GM21381 (cell line): ENCODE measurements around the gene LRRC3B.
"Not testable (repeated sequence)": the region's sequence is repeated elsewhere in the genome, so short reads cannot be mapped to it uniquely, and the experiment has no call there.

Experiments
- ATAC-seq: cut with Tn5 transposase; IDR thresholded peaks from one replicate; pipeline ENCODE4 v1.9.1; 2021; ENCODE audit warnings: mild to moderate bottlenecking, moderate library complexity; ENCODE audit not compliant: unreplicated experiment

Gene LRRC3B

DNA sequence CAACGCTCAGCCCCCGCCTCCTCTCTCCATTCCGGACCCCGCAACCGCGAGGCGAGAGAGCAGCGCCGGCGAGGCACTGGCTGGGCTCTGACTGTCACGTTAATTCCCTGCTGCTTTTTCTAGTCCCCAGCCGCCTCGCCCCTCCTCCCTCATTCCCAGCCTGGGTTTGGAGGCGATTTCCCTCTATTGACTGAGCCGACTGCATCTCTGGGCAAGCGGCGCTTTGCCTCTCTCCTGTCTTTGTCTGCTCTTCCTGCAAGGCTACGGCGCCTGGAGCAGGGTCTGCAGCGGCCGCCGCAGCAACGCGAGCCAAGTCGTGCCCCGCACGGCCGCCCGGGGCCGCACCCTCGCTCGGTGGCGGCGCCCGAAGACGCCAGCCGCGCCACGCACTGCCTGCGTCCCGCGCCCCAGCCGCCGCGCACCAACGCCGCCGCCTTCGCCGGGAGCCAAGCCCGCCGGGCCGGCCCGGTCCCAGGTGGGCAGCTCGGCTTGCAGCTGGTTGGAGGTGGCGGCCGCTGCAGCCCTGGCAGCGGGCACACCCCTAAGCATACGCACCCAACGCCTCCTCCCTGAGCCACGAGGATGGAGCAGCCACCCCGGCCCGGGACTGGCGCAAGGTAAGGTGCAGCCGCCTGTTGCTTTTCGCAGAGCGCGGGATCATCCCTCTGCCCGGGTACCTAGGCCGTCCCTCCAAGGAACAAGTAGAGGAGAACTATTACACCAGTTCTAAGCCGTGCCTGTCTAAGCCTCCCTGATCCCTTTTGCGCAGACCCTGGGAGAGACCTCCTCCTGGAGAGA is at the start of gene LRRC3B:
TSS of gene LRRC3B (plus strand) at position 152 of the 798 bp plus-strand sequence. CDS start 86,901 bp downstream, outside the sequence.
- no peak for ATAC-seq

DNA sequence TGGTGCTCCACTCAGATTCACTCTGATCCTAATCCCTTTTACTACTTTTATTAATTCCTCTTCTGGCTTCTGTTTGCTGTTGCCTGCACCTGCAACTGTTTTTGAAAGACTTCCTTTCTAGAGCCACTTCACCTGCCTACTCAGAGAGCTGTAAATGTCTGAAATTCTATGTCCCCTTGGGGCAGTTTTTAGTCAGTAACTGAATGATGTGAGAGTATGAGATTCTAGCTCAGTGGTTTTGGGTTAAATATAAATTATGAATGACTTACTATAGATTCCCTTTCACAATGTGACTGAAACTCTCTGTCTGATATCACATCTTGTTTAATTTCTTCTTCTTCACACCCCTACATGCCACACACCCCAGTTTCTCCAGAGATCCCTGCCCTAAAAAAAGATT is 47.8 kb upstream of the LRRC3B start:
- peak; percentile 77 for ATAC-seq

DNA sequence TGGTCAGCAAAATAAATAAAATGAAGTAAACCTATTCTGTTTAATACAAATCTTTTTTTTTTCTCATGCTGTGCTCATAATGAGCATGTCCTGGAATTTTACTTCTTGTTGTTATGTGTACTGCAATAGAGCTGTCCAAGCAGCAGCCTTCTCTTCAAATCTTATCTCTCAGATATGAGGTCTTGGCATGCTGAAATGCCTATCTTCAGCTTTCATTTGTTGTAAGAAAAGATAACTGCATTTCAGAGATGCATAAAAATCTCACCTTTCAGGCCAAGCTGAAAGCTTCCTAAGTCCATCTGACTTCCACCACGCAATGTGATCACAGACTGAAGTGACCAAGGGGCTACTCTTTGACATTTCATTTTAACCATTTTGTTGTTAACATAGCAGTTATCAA is 43.5 kb upstream of the LRRC3B start:
- no peak for ATAC-seq

DNA sequence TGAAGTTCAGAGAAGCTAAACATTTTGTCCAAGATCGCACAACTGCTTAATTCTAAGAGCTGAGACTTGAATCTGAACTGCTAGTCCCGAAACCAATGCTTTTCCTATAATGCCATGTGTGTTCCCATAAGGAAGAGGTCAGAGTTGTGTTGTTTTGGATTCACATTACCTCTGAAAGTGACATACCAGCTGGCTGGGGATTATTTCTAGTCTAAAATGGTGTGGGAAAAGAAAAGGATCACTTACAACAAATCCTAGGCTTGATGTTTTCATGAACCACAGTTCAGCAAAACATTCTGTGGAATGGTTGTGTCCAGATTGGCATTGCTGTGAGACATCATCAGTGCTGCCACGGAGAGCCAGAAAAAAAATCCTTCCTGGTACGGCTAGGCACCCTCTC is 35.0 kb upstream of the LRRC3B start:
- ATAC-seq, result no peak

GRCh38 chr3:26588931-26589330 is 33.6 kb upstream of the LRRC3B start:
- ATAC-seq, result no peak

DNA sequence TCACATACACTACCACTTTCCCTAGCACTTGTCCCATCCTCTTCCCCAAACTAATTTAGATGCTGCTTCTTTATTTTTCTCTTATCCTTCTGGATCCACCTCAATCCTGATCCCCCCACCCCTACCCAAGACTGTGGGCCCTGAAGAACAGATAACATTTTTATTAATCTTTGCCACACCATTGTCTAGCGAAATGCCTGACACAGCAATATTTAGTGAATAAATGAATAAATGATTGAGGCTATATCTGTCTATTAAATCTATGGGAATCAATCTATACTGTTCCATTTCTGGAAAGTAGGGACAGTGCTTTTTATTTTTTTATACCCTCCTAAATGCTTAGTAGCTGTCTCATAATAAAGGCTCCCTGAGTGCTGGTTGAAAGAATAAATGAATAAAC is 32.9 kb upstream of the LRRC3B start:
- ATAC-seq, result no peak

GRCh38 chr3:26590919-26591484 is 31.6 kb upstream of the LRRC3B start:
- ATAC-seq, result no peak

- ATAC-seq, result no peak
Measured at GRCh38 chr3:26591926-26592325, 30.6 kb upstream of the LRRC3B start.

DNA sequence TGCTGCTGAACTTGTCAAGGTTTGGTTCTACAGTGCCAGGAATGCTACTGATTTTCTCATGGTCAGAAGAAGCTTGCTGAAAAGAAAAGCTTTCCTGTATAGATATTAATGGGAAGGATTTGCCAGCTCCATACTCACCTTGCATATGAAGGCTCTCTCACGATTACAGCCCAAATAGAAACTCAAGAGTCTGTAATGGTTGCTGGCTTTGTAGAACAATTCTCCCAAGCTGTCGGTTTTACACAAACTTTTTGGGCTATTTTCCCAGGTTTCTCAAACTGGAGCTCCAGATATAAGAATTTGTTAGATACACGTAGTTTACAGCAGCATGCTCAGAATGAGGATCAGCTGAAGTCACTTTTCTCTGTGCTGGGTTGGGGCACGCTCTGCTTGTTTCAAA is 30.1 kb upstream of the LRRC3B start:
- no peak for ATAC-seq

DNA sequence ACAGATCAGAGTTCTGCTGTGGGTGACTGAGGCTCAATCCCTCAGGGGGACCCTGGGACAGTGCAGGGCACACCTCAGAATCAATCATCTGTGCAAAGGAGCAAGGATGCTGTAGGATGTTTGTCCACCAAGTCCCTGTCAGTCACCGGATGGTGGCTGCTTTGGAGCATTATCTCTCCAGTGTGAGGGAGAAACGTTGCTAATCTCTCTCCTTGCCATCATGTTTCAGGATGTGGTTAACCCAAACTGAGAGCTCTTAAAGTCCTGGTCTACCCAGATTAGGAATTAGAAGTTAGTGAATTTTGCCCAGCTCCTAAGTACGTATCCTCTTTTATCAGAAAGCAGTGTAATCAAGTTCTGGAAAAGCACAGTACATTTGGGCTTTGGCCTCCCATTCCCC is 26.2 kb upstream of the LRRC3B start:
- ATAC-seq, result no peak

GRCh38 chr3:26603311-26603710 is 19.3 kb upstream of the LRRC3B start:
- ATAC-seq, result not testable (repeated sequence)

GRCh38 chr3:26603771-26604170 is 18.8 kb upstream of the LRRC3B start:
- ATAC-seq, result not testable (repeated sequence)

DNA sequence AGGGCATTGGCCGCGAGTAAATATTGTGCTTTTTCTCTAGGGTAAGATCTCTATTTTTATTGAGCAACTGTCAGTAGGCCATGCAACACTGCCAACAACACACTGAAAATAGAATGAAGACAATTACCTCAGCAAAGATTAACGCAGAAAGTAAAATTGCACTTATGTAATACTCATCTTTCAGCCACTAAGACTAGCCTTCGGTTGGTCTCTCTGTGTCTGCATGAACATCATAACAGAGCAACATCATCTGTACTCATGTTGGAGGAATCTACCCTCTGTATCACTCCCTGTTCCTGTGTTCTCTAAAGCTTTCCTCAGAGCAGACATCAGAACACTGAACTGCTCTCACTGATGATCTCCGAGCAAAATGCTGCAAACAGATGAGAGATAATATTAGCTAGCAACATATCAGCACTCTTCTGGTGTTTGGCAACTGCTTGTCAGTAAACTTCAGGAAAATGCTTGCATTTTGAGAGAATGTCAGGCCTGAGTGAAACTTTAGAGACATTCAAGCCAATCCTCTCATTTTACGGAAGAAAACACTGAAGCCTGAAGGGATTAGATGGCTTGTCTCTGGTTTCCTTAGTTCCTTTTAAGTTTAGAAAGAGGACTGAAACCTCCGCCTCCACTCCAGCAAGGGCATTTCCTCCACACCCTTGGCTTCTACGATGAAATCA is 8.4 kb upstream of the LRRC3B start:
- ATAC-seq, result no peak

DNA sequence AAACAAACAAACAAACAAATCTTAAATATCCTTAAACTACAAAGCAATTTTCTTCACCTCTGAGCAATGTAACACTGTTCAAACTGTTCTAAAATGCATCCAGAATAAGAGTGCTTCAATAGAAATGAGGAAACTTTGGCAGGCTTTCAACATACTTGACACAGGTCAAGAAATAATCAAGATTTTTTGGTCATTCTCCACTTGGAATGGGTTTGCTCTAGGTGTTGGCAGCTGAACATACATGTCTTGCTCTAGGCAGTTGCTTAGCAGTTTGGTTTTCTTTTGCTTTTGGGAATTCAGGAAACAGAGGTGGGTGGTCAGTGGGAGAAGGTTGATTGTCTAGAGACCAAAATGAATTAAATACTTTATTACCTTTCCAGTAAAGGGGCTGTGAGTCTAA is 1.4 kb upstream of the LRRC3B start:
- no peak for ATAC-seq

DNA sequence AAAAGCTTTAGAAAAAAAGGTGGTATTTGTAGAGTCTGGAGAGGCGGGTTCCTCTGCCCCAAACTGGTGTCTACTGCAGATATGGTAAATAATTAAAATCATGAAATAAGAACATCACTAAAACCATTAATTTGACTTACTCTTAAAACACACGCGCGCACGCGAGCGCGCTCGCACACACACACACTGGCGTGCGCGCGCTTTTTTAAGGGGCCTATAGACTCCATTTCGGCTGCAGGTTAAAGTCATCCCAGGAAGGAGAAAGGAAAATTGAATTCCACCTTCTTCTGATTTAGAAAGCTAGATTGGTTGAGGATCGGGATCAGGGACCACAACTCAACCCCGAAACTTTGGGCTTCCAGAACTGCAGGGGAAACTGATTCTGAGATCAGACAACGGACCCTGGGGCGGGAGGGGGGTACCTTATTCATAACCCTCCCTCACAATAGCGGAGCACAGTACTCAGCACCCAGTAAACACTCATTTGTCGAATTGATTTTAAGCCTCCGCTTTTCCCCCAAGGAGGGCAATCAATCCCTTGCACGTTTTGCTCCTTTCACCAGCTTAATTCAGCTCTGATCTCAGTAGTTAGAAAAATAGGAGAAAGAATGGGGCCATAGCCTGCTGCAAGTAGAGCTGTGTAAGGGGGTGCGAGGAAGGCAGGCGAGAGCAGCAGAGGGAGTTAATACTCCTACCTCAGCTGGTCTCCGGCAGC is 509 bp upstream of the LRRC3B start:
- no peak for ATAC-seq

DNA sequence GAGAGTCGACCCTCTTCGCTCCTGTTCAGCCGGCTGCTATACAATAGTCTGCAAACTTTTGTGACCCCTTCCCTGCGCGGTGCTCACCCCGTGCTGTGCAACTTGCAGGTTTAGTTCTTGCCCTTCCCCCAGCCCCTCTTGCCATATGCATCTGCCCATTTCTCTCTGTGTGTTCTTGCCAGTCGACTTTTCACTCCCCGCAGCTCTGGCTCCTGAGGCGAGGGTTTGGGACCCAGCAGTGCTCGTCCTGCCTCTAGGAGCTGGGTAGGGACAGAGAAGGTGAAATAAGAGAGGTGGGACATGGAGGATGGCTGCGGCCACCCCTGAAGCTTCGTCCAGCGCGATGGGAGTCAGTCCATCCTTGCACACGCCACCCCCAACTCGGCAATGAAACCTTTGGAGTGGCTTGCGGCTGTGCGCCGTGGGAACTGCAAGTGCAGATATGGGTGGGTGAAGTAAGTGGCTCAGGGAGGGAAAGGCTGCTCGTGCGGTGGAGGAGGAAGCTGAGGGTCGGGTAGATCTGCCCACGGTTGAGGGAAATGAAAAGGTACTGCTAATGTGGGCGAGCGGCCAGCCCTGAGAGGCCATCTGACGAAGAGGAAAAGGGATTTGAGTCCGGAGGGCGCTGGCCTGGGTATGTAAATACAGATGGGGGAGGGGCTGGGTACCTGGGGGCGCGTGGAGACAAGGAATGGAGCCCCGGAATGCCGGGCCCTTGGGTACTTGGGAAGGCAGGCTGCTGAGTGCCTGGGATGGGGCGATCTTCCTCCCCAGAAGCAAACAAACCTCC is 1.0 kb downstream of the LRRC3B start:
- no peak for ATAC-seq

GRCh38 chr3:26624209-26624765 is 1.7 kb downstream of the LRRC3B start:
- no peak for ATAC-seq

- ATAC-seq, result no peak
Measured at GRCh38 chr3:26625187-26625586, 2.6 kb downstream of the LRRC3B start.

DNA sequence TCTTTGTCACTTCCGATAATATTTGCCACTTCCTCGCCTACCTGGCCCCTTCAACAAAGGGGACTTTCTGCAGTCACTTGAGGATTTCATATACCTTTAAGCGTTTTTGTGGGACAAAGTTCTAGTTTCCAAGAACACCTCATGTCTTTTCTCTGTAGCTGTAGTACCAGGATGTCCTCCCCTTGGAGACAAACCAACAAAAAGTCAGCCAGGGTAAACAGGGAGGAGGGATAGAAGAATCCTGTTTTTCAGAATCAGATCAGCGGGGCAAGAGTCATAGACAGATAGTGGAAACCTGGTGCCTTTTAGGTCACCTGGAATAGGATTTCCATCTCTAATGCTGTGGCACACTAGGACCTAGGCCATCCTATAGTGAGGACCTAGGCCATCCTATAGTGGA is 4.5 kb downstream of the LRRC3B start:
- no peak for ATAC-seq

DNA sequence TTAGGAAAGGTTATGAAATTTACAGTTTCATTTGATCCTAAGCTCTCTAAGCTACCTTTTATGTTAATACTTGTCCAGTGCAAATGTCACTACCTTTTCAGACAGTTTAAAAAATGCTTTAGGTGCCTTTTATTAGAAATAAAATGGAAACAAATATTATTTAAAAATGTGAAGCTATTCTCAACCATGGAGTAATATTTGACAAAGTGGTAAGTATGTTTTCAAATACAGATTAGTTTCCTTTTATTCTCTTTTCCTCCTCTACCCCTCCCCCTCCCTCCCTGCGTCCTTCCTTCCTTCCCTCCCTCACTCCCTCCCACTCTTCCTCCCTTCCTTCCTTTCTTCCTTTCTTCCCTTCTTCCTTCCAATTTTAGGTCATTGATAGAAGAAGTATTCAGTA is 6.3 kb downstream of the LRRC3B start:
- no peak for ATAC-seq
